Gastroesophageal sphincter (tissue), 4 donors: ENCODE data around the gene CFAP46. TPM values are rescaled to one million over a fixed set of nuclear protein-coding genes. Genes with fewer than 3 reads are reported as not detected.
A peak's percentile ranks its signal among the peaks of the same experiment; 100 is the strongest.

Experiments
- ATAC-seq: fragments of 150-250 bp; one replicate; pipeline ENCODE4 v1.9.1; 2016; ENCODE audit warnings: mild to moderate bottlenecking, moderate library complexity
- H3K27ac ChIP-seq, 4 donors: fragments of 200-600 bp; sonication (generic) in 3 of 4; 1 replicate in 3 of 4; 2 replicates in 1 of 4; pipeline ENCODE4 v1.5.1; 2016 to 2019
- H3K27me3 ChIP-seq: fragments of 200-600 bp; sonication (generic); one replicate; pipeline ENCODE4 v1.5.1; 2019
- H3K36me3 ChIP-seq, 2 donors: fragments of 200-600 bp; sonication (generic); one replicate each; pipeline ENCODE4 v1.5.1; 2019; ENCODE audit warnings: control low read depth in 1 of 2
- H3K4me1 ChIP-seq, 3 donors: fragments of 200-600 bp; sonication (generic); 1 replicate in 2 of 3; 2 replicates in 1 of 3; pipeline ENCODE4 v1.5.1; 2016 to 2019; ENCODE audit warnings: control low read depth in 2 of 3
- H3K4me3 ChIP-seq, 2 donors: fragments of 200-600 bp; sonication (generic); one replicate each; pipeline ENCODE4 v1.5.1; 2019; ENCODE audit warnings: mild to moderate bottlenecking in 1 of 2, moderate library complexity in 1 of 2
- H3K9me3 ChIP-seq, 3 donors: fragments of 200-600 bp; sonication (generic); one replicate each; pipeline ENCODE4 v1.5.1; 2017 to 2019; ENCODE audit warnings: control low read depth in 2 of 3
- CTCF ChIP-seq, 4 experiments: fragments of 200-600 bp in 2 of 4; fragments of 450-650 bp in 2 of 4; sonication (generic) in 1 of 4; IDR thresholded peaks; one replicate each; pipeline ENCODE4 v1.5.1; 2017 to 2019; ENCODE audit warnings: antibody characterized with exemption in 4 of 4, mild to moderate bottlenecking in 2 of 4, moderate library complexity in 2 of 4
- EP300 ChIP-seq: sonication (generic); formaldehyde crosslinking; IDR thresholded peaks from one replicate; pipeline ENCODE4 v1.6.1; 2017; ENCODE audit warnings: antibody characterized with exemption, mild to moderate bottlenecking
- POLR2A ChIP-seq, 2 donors: fragments of 450-650 bp; IDR thresholded peaks; one replicate each; pipeline ENCODE4 v1.6.1; 2017; ENCODE audit warnings: antibody characterized with exemption in 2 of 2, mild to moderate bottlenecking in 2 of 2, moderate library complexity in 1 of 2
- POLR2AphosphoS5 ChIP-seq: sonication (generic); formaldehyde crosslinking; IDR thresholded peaks from one replicate; pipeline ENCODE4 v1.6.1; 2017; ENCODE audit warnings: antibody characterized with exemption
- WGBS, 2 donors: methylation state at CpG; one replicate each; pipeline ENCODE4 v1.1.5; 2018; ENCODE audit warnings: low coverage in 1 of 2; 5-methylcytosine and 5-hydroxymethylcytosine counted together
- total RNA-seq, 4 donors: library from RNA; depleted of rRNA; stranded (reverse); fragments of >200 nt; gene quantifications; one replicate each; pipeline ENCODE4 v1.1.0, GENCODE V29; 2016

The CFAP46 gene
- total RNA-seq, 4 donors from 2014 or later: 0.27 to 2.2 (median 0.30) TPM; not detected in 1

GRCh38 chr10:132988988-132989387 is 46.6 kb upstream of the CFAP46 start:
- ATAC-seq: no peak
- H3K27ac ChIP-seq: no peak overlapping the region
- H3K4me3 ChIP-seq: no peak overlapping the region
- H3K36me3 ChIP-seq: no peaks in the 10 kb centered on the region
- 94% methylated on average over 4 of the region's 8 CpGs; no CpG with 5 or more reads in 1 of the 2 donors for WGBS, 2 donors
- H3K4me1 ChIP-seq: peaks cover 0 to 7% (median 0%) of the 10 kb centered on the region in 3 donors
- no peak for TF ChIP-seq POLR2A (IDR thresholded peaks at IDR 0.05)
- no peak for TF ChIP-seq EP300
- no peak for TF ChIP-seq CTCF (IDR thresholded peaks at IDR 0.05)
- TF ChIP-seq POLR2AphosphoS5: no peak
- H3K27me3 ChIP-seq: peaks cover 35% of the 10 kb centered on the region
- no peaks in the 10 kb centered on the region for H3K9me3 ChIP-seq

DNA sequence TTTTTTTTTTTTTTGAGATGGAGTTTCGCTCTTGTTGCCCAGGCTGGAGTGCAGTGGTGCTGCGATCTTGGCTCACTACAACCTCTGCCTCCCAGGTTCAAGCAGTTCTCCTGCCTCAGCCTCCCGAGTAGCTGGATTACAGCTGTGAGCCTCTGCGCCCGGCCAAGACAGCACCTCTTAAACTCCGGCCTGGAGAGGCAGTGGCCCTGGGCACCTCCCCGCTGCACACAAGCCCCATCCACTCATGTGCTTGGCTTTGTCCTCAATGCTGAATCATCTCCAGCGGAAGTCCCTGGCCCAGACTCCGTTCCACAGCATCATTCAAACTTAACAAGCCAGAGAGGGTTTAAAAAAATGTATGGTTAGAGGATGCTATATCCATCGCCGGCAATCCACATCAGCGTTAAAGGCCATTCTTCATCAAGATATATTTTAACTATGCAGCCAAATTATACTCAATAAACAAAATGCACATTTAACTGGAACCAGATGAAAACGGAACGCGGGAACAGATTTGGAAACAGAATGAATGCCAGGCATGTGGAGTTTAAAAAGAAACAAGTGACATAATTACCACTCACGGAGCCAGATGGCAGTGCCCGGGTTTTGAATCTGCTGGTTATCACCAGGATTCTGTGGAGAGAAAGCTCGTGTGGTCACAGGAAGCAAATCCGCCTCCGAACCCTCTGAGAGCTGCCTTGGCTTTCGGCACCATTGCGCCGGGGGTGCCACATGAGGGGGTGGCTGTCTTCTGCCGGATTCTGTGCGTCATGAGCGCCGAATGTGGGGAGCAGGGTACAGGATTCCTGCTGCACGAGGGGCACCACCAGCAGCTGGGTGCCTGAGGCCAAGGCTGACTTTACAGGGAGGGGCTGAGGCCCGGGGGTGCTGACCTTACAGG is 45.6 kb upstream of the CFAP46 start:
- no peak for ATAC-seq
- WGBS, 2 donors: 46 to 60% methylated on average over 16 to 21 of the region's 29 CpGs

GRCh38 chr10:132986978-132987377 is 44.6 kb upstream of the CFAP46 start:
- WGBS, 2 donors: 63 to 65% methylated on average over 5 to 7 of the region's 14 CpGs
- Histone ChIP-seq H3K36me3 (no peaks in the 10 kb centered on the region), H3K27me3 (peaks cover 20% of the 10 kb centered on the region), H3K4me1 (peaks cover 0 to 7% (median 0%) of the 10 kb centered on the region in 3 donors), H3K27ac (peak overlapping the region in 1 of 4 donors; percentile 26), H3K9me3 (no peaks in the 10 kb centered on the region), H3K4me3 (no peak overlapping the region)
- TF ChIP-seq CTCF (IDR thresholded peaks at IDR 0.05): no peak
- no peak for TF ChIP-seq POLR2A (IDR thresholded peaks at IDR 0.05)
- no peak for TF ChIP-seq POLR2AphosphoS5
- no peak for TF ChIP-seq EP300
- ATAC-seq: no peak

More for the DNA sequence above, 45.6 kb upstream of the CFAP46 start:
- Histone ChIP-seq H3K27me3 (peaks cover 27% of the 10 kb centered on the region), H3K36me3 (no peaks in the 10 kb centered on the region), H3K27ac (peak overlapping the region in 1 of 4 donors; percentile 53), H3K4me3 (no peak overlapping the region), H3K4me1 (peaks cover 0 to 7% (median 0%) of the 10 kb centered on the region in 3 donors), H3K9me3 (no peaks in the 10 kb centered on the region)
- TF ChIP-seq EP300 (no peak), POLR2A (IDR thresholded peaks at IDR 0.05) (no peak), CTCF (IDR thresholded peaks at IDR 0.05) (no peak), POLR2AphosphoS5 (peak; percentile 67)

DNA sequence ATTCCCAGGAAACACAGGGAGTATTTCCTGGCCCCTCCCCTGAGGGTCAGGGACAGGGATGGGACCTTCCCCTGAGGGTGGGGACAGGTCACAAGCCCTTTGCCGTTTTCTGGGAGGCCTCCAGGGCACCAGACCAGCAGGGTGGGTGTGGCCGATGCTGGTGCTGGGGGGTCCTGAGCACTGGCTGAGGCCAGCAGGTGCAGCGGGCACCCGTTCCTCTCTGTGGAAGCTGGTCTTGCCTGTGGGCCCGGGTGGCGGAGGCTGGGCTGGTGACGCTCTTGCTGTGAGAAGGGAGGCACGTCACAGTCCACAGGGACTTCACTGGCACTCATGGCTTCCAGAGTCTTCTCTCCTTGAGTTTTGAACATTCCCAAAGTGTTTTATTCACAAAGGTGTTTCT is 44.2 kb upstream of the CFAP46 start:
- Histone ChIP-seq H3K36me3 (no peaks in the 10 kb centered on the region), H3K27me3 (peaks cover 20% of the 10 kb centered on the region), H3K27ac (no peak overlapping the region), H3K9me3 (no peaks in the 10 kb centered on the region), H3K4me3 (no peak overlapping the region), H3K4me1 (peaks cover 0 to 7% (median 0%) of the 10 kb centered on the region in 3 donors)
- TF ChIP-seq CTCF (IDR thresholded peaks at IDR 0.05) (no peak), EP300 (no peak), POLR2A (IDR thresholded peaks at IDR 0.05) (no peak), POLR2AphosphoS5 (no peak)
- no peak for ATAC-seq
- 87% methylated on average over 3 to 4 of the region's 8 CpGs for WGBS, 2 donors

DNA sequence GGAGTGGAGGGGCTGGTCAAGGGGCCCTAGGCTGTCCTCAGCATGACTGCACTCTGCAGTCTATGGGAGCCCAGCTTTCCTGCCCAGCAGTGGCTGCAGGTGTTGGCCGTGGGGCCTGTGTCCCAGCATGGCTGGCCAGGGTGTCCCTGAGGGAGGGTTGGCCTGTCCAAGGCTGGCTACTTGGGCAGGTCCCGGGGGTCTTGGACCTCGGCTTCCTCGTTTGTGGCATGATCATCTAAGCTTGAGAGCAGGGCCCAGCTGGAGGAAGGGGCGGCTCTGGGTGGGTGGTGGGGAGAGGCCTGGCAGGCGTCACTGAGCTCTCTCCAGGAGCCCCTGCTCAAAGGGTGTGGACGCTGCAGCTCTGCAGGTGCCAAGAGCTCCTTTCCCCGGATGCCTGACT is 43.7 kb upstream of the CFAP46 start:
- H3K4me3 ChIP-seq: no peak overlapping the region
- no peaks in the 10 kb centered on the region for H3K9me3 ChIP-seq
- no peak for ATAC-seq
- no peak overlapping the region for H3K27ac ChIP-seq
- H3K27me3 ChIP-seq: peaks cover 20% of the 10 kb centered on the region
- TF ChIP-seq CTCF (IDR thresholded peaks at IDR 0.05) (no peak), EP300 (no peak)
- WGBS, 2 donors: no CpG with 5 or more reads among the region's 8 CpGs
- peaks cover 0 to 11% (median 0%) of the 10 kb centered on the region in 3 donors for H3K4me1 ChIP-seq
- no peaks in the 10 kb centered on the region for H3K36me3 ChIP-seq
